HepG2 (cell line): Measurements from ENCODE around the gene TTBK1. TPM values are rescaled to one million over a fixed set of nuclear protein-coding genes. Genes with fewer than 3 reads are reported as not detected.

ENCODE experiments used
- ATAC-seq: fragments of 200-7000 bp; cut with Tn5 transposase; 3 replicates; pipeline ENCODE4 v1.9.1; 2020; ENCODE audit warnings: mild to moderate bottlenecking, moderate library complexity
- BruUV-seq: library from RNA; stranded (reverse); fragments of 400-500 nt; replicated peaks from 2 replicates; lab custom pipeline; 2021; lab: Mats Ljungman, UMichigan
- CTCF ChIA-PET: fragments of 300-600 bp; formaldehyde crosslinking; extraction: SDS; loops from one replicate; lab custom pipeline; 2021; ENCODE audit warnings: low total read pairs, inconsistent platforms, low intra/inter-chr PET ratio; lab: Yijun Ruan, JAX
- POLR2A ChIA-PET: fragments of 350-600 bp; sonication (Branson Sonifier 250); formaldehyde crosslinking; loops from one replicate; lab custom pipeline; 2020; ENCODE audit warnings: antibody characterized with exemption, inconsistent platforms; lab: Yijun Ruan, JAX
- DNase-seq: peaks from one replicate; pipeline ENCODE4 v3.0.0-alpha.2; 2015; ENCODE audit warnings: low spot score
- FAIRE-seq: peaks from 3 replicates; lab custom pipeline; 2011; peaks lifted over from hg19 to GRCh38; lab: Jason Lieb, UNC
- H2AFZ ChIP-seq: one replicate; pipeline ENCODE4 v1.6.1; 2011; ENCODE audit warnings: low read length, inconsistent platforms
- H3K27ac ChIP-seq: fragments of 300-600 bp; 3 replicates; pipeline ENCODE4 v1.8.0; 2011; ENCODE audit warnings: mixed run types, mild to moderate bottlenecking, mixed read lengths, low read length, inconsistent platforms; ENCODE audit not compliant: insufficient read depth; ENCODE audit errors: extremely low read length
- H3K27me3 ChIP-seq, 2 experiments: fragments of 200-600 bp in 1 of 2; 2 replicates in 1 of 2; 3 replicates in 1 of 2; pipeline versions ENCODE4 v1.6.0 to v1.8.0; 2011; ENCODE audit warnings: low read length in 2 of 2, mild to moderate bottlenecking in 2 of 2, moderate library complexity in 2 of 2, inconsistent platforms in 1 of 2; ENCODE audit not compliant: insufficient read depth in 2 of 2, control insufficient read depth in 1 of 2
- H3K36me3 ChIP-seq, 2 experiments: fragments of 200-600 bp in 1 of 2; replicated peaks in 1 of 2; 2 replicates in 1 of 2; 3 replicates in 1 of 2; pipeline versions ENCODE4 v1.5.1 to v1.8.0; 2011; ENCODE audit warnings: low read length in 2 of 2, inconsistent platforms in 1 of 2; ENCODE audit not compliant: insufficient read depth in 2 of 2, control insufficient read depth in 1 of 2
- H3K4me1 ChIP-seq: 2 replicates; pipeline ENCODE4 v1.5.1; 2012; ENCODE audit warnings: low read length, inconsistent platforms; ENCODE audit not compliant: insufficient read depth
- H3K4me2 ChIP-seq: 2 replicates; pipeline ENCODE4 v1.6.0; 2011; ENCODE audit warnings: low read depth, low read length, inconsistent platforms
- H3K4me3 ChIP-seq, 3 experiments: fragments of 200-600 bp in 1 of 3; sonication (generic), shearing (Covaris generic) in 1 of 3; replicated peaks in 1 of 3; 2 replicates each; pipeline ENCODE4 v1.5.1; 2011 to 2016; ENCODE audit warnings: low read length in 3 of 3, inconsistent platforms in 2 of 3, low read depth in 2 of 3, mild to moderate bottlenecking in 2 of 3, control low read depth in 1 of 3, mixed read lengths in 1 of 3; ENCODE audit not compliant: insufficient read depth in 1 of 3
- H3K79me2 ChIP-seq: one replicate; pipeline ENCODE4 v1.6.1; 2011; ENCODE audit warnings: low read length, inconsistent platforms; ENCODE audit not compliant: insufficient read depth
- H3K9ac ChIP-seq: 2 replicates; pipeline ENCODE4 v1.6.0; 2011; ENCODE audit warnings: mild to moderate bottlenecking, low read depth, low read length, inconsistent platforms; ENCODE audit not compliant: insufficient read depth
- H3K9me3 ChIP-seq: 2 replicates; pipeline ENCODE4 v1.5.1; 2012; ENCODE audit warnings: mild to moderate bottlenecking, low read length
- H4K20me1 ChIP-seq: 2 replicates; pipeline ENCODE4 v1.6.0; 2011; ENCODE audit warnings: inconsistent platforms, mild to moderate bottlenecking, low read length, moderate library complexity; ENCODE audit not compliant: insufficient read depth
- AGO2 ChIP-seq: fragments of 200-400 bp; formaldehyde crosslinking; optimal IDR thresholded peaks from 2 replicates; pipeline ENCODE3; 2017; ENCODE audit warnings: mild to moderate bottlenecking, low read depth, low read length, moderate library complexity
- CTCF ChIP-seq: sonication (generic); formaldehyde crosslinking; IDR thresholded peaks from 2 replicates; pipeline ENCODE4 v1.5.0; 2020; ENCODE audit warnings: mild to moderate bottlenecking, missing genetic modification reagents, moderate library complexity
- FOXJ3 ChIP-seq: sonication (generic); formaldehyde crosslinking; IDR thresholded peaks from 2 replicates; pipeline ENCODE4 v1.4.0; 2020; ENCODE audit warnings: missing genetic modification reagents, mild to moderate bottlenecking, borderline replicate concordance
- IKZF1 ChIP-seq: fragments of 450-650 bp; IDR thresholded peaks from 2 replicates; pipeline ENCODE4 v1.7.1; 2016
- SMAD3 ChIP-seq: sonication (generic); formaldehyde crosslinking; IDR thresholded peaks from 2 replicates; pipeline ENCODE4 v1.4.0; 2020; ENCODE audit warnings: missing genetic modification reagents
- SNAI1 ChIP-seq: sonication (generic); formaldehyde crosslinking; IDR thresholded peaks from 2 replicates; pipeline ENCODE4 v1.5.0; 2020; ENCODE audit warnings: mild to moderate bottlenecking, missing genetic modification reagents, borderline replicate concordance
- ZBTB21 ChIP-seq: sonication (generic); formaldehyde crosslinking; IDR thresholded peaks from 2 replicates; pipeline ENCODE4 v1.4.0; 2020; ENCODE audit warnings: missing genetic modification reagents
- WGBS: methylation state at CpG from one replicate; pipeline ENCODE4 v1.1.6; 2017; ENCODE audit warnings: low lambda C conversion rate; 5-methylcytosine and 5-hydroxymethylcytosine counted together
- in situ Hi-C: cut with HindIII; loops from 2 replicates; pipeline ENCODE4 v1.10.0; 2017; ENCODE audit warnings: low pct_unique_long_range_greater_than_20kb; ENCODE audit not compliant: extremely low pct_ligation_motif_present
- intact Hi-C: fragments of 100-400 bp; cut with micrococcal nuclease; formaldehyde crosslinking; loops from one replicate; pipeline ENCODE4 v1.10.0; 2022; ENCODE audit not compliant: unreplicated experiment
- polyA plus RNA-seq, 8 experiments: library from polyadenylated mRNA; depleted of rRNA in 3 of 8; stranded (reverse) in 7 of 8; unstranded in 1 of 8; fragments of >200 nt; fragmentation: Illumina TruSeq in 4 of 8; extraction: Trizol in 4 of 8; gene quantifications; 2 replicates each; pipeline versions ENCODE4 v1.2.1 to v1.2.3, GENCODE V29; 2011 to 2016; ENCODE audit warnings: low read depth in 4 of 8, missing spikeins in 1 of 8, mixed read lengths in 1 of 8; ENCODE audit not compliant: insufficient read depth in 1 of 8
- total RNA-seq, 5 experiments: library from RNA; depleted of rRNA; stranded (reverse); fragments of >200 nt; fragmentation: Illumina TruSeq; extraction: Trizol; gene quantifications; 2 replicates each; pipeline ENCODE4 v1.2.3, GENCODE V29; 2016; ENCODE audit warnings: low read depth in 1 of 5
- TF ChIP-seq, protein P1 (sequence below): sonication (generic); formaldehyde crosslinking; IDR thresholded peaks from 2 replicates; pipeline ENCODE4 v1.5.0; 2020; ENCODE audit warnings: mild to moderate bottlenecking, missing genetic modification reagents

Gene TTBK1
- total and polyA plus RNA-seq, 2 of the 13 experiments (the other 11 are each of a cell fraction or from before 2014, with no cell fraction given), result 0.24 to 0.33 TPM

DNA sequence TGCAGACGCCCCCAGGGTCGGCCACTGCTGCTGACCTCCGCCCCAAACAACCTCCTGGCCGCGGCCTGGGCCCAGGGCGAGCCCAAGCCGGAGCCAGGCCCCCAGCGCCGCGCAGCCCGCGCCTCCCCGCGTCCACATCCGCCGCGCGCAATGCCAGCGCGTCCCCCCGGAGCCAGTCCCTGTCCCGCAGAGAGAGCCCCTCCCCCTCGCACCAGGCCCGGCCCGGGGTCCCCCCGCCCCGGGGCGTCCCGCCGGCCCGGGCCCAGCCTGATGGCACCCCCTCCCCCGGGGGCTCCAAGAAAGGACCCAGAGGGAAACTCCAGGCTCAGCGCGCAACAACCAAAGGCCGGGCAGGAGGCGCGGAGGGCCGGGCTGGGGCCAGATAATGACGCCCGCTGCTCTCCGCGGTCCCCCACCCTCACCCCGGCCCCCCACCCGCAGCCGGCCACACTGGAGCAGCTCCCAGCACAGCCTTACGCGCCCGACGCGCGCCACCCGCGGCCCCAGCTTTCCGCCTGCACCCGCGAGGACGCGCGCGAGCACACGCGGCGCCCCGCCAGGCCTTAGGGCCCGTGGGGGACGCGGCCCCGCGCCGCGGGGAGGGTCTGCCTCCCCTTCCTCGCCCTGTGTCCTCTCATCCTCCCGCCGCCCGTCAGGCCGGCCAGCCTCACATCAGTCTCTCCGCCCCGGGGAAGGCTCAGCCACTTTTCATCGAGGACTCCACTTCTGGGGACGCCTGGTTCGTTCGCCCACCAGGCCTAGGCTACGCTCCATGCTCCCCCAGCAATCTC lies 41.9 kb downstream of the TTBK1 start:
- Histone ChIP-seq H3K27ac (no peak overlapping the region), H3K4me2 (no peak overlapping the region), H3K36me3 (no peaks in the 10 kb centered on the region), H3K4me1 (peaks cover 74% of the 10 kb centered on the region), H3K79me2 (no peaks in the 10 kb centered on the region), H3K9me3 (no peaks in the 10 kb centered on the region), H3K27me3 (no peaks in the 10 kb centered on the region), H3K9ac (no peak overlapping the region), H4K20me1 (no peaks in the 10 kb centered on the region), H2AFZ (no peak overlapping the region), H3K4me3 (no peak overlapping the region)
- BruUV-seq, result no TSS peak
- TF ChIP-seq AGO2 (no peak), CTCF (CRISPR knock-in tag) (no peak), SNAI1 (no peak), FOXJ3 (CRISPR knock-in tag) (no peak)
- POLR2A ChIA-PET, result no interaction called here
- in situ Hi-C loops (no loop called here), intact Hi-C loops (no loop called here)
- no peak for DNase-seq
- FAIRE-seq, result no peak
- ATAC-seq, result no peak
- CTCF ChIA-PET, result no interaction called here
- WGBS, result 97% methylated on average over 74 of the region's 83 CpGs

DNA sequence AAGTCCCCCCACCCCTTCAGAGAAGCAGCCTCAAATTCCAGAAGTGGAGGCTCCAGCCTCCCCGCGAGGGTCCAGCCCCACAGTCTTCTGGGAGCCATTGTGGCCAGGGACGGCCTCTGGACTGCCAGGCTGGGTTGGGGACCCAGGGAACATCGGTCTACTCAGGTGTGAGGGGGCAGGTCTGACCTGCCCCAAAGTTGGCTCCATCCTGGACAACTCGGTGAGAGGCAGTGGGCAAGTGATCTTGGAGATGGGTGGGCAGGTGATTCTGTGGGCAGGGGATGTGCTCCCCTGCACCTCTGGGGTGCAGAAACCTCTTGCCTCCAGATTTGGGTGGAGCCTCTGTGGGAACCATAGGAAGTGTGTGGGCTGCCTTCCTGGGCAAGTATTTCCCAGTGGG lies 42.6 kb downstream of the TTBK1 start:
- TF ChIP-seq ZBTB21 (CRISPR knock-in tag) (no peak), SMAD3 (CRISPR knock-in tag) (no peak), IKZF1 (no peak)
- TF ChIP-seq, protein P1, sequence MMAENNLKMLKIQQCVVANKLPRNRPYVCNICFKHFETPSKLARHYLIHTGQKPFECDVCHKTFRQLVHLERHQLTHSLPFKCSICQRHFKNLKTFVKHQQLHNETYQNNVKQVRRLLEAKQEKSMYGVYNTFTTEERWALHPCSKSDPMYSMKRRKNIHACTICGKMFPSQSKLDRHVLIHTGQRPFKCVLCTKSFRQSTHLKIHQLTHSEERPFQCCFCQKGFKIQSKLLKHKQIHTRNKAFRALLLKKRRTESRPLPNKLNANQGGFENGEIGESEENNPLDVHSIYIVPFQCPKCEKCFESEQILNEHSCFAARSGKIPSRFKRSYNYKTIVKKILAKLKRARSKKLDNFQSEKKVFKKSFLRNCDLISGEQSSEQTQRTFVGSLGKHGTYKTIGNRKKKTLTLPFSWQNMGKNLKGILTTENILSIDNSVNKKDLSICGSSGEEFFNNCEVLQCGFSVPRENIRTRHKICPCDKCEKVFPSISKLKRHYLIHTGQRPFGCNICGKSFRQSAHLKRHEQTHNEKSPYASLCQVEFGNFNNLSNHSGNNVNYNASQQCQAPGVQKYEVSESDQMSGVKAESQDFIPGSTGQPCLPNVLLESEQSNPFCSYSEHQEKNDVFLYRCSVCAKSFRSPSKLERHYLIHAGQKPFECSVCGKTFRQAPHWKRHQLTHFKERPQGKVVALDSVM (CRISPR knock-in tag), result peak; percentile 28; the same call in 1 of the 2 replicates
- H3K79me2 ChIP-seq, result no peaks in the 10 kb centered on the region
- H3K36me3 ChIP-seq, result no peaks in the 10 kb centered on the region
- POLR2A ChIA-PET, result interaction anchor here (8.3 kb wide), 1 partner anchor 15 kb away, joined by 314 read pairs; no protein-coding TSS in a partner anchor
- H3K27ac ChIP-seq, result no peak overlapping the region
- intact Hi-C loops, result no loop called here
- H2AFZ ChIP-seq, result no peak overlapping the region
- FAIRE-seq (no peak), ATAC-seq (no peak), DNase-seq (no peak)
- no peak overlapping the region for H3K4me2 ChIP-seq
- H3K4me1 ChIP-seq, result peaks cover 74% of the 10 kb centered on the region
- no peaks in the 10 kb centered on the region for H3K9me3 ChIP-seq
- no peaks in the 10 kb centered on the region for H4K20me1 ChIP-seq
- CTCF ChIA-PET, result interaction anchor here (2.8 kb wide), 1 partner anchor 22 kb away, joined by 23 read pairs; no protein-coding TSS in a partner anchor
- no peak overlapping the region for H3K4me3 ChIP-seq
- in situ Hi-C loops, result no loop called here
- BruUV-seq, result no TSS peak
- H3K9ac ChIP-seq, result no peak overlapping the region
- no peaks in the 10 kb centered on the region for H3K27me3 ChIP-seq
- 100% methylated on average over 5 of the region's 5 CpGs for WGBS
